ENCODE data around the gene EFL1. TPM values are rescaled to one million over a fixed set of nuclear protein-coding genes. Genes with fewer than 3 reads are reported as not detected.

Gene EFL1
- polyA plus RNA-seq, 1 donor (not counting 4 experiments of a cell fraction or from before 2014, with no cell fraction given): 32.0 TPM

- H3K9me3 ChIP-seq (ENCODE audit: control insufficient read depth, low read depth, low read length): no peaks in the 10 kb centered on the region
- H3K9ac ChIP-seq (ENCODE audit: control insufficient read depth, extremely low read depth, insufficient read depth, low read length): no peak overlapping the region
- H3K4me3 ChIP-seq (ENCODE audit: control insufficient read depth in 2 of 3, extremely low read depth in 1 of 3, insufficient read depth in 2 of 3, low read depth in 1 of 3, low read length in 3 of 3): no peak overlapping the region
- no peaks in the 10 kb centered on the region for H3K79me2 ChIP-seq (ENCODE audit: control insufficient read depth, insufficient read depth, low read length)
- peak overlapping the region; percentile 2 for H3K4me2 ChIP-seq (ENCODE audit: control insufficient read depth, extremely low read depth, insufficient read depth, low read depth, low read length)
- no peak overlapping the region for H3K27ac ChIP-seq (ENCODE audit: control insufficient read depth, insufficient read depth, low read length)
- H3K27me3 ChIP-seq (ENCODE audit: control insufficient read depth, extremely low read depth, insufficient read depth, low read length): no peaks in the 10 kb centered on the region
- TF ChIP-seq CTCF (optimal IDR thresholded peaks at IDR 0.05 in 1 of 3, IDR thresholded peaks at IDR 0.05 in 1 of 3, conservative IDR thresholded peaks at IDR 0.05 in 1 of 3; ENCODE audit: extremely low read depth in 1 of 3, insufficient read depth in 2 of 3, low read length in 3 of 3): no peak
- no peak overlapping the region for H2AFZ ChIP-seq (ENCODE audit: control insufficient read depth, low read length)
- peaks cover 12% of the 10 kb centered on the region for H3K4me1 ChIP-seq (ENCODE audit: control insufficient read depth, extremely low read depth, insufficient read depth, low read length)
- H3K36me3 ChIP-seq (ENCODE audit: control insufficient read depth in 2 of 2, extremely low read depth in 1 of 2, insufficient read depth in 2 of 2, low read length in 2 of 2): no peaks in the 10 kb centered on the region
- no peaks in the 10 kb centered on the region for H4K20me1 ChIP-seq (ENCODE audit: control insufficient read depth, extremely low read depth, insufficient read depth, low read length)
- dilution Hi-C loops (cut with MboI; ENCODE audit: extremely low pct_ligation_motif_present, low sequenced_read_pairs): no loop called here
- FAIRE-seq (no peak), DNase-seq (ENCODE audit: low read depth, low spot score) (no peak)
- no peaks in the 10 kb centered on the region for H3K9me1 ChIP-seq (ENCODE audit: control insufficient read depth, extremely low read depth, insufficient read depth, low read length)
These were observed 90.0 kb downstream of the EFL1 start for GRCh38 chr15:82172506-82172905.

GRCh38 chr15:82168757-82169156, 93.8 kb downstream of the EFL1 start:
- DNase-seq (ENCODE audit: low read depth, low spot score): no peak

More at GRCh38 chr15:82168757-82169156, 93.8 kb downstream of the EFL1 start:
- Histone ChIP-seq H3K27me3 (ENCODE audit: control insufficient read depth, extremely low read depth, insufficient read depth, low read length) (no peaks in the 10 kb centered on the region), H3K4me3 (ENCODE audit: control insufficient read depth in 2 of 3, extremely low read depth in 1 of 3, insufficient read depth in 2 of 3, low read depth in 1 of 3, low read length in 3 of 3) (no peak overlapping the region), H3K4me1 (ENCODE audit: control insufficient read depth, extremely low read depth, insufficient read depth, low read length) (peaks cover 8% of the 10 kb centered on the region), H3K79me2 (ENCODE audit: control insufficient read depth, insufficient read depth, low read length) (no peaks in the 10 kb centered on the region), H3K9ac (ENCODE audit: control insufficient read depth, extremely low read depth, insufficient read depth, low read length) (no peak overlapping the region), H3K9me1 (ENCODE audit: control insufficient read depth, extremely low read depth, insufficient read depth, low read length) (no peaks in the 10 kb centered on the region), H4K20me1 (ENCODE audit: control insufficient read depth, extremely low read depth, insufficient read depth, low read length) (no peaks in the 10 kb centered on the region), H3K4me2 (ENCODE audit: control insufficient read depth, extremely low read depth, insufficient read depth, low read depth, low read length) (no peak overlapping the region), H3K36me3 (ENCODE audit: control insufficient read depth in 2 of 2, extremely low read depth in 1 of 2, insufficient read depth in 2 of 2, low read length in 2 of 2) (peaks cover 0 to 2% of the 10 kb centered on the region in 2 experiments), H3K9me3 (ENCODE audit: control insufficient read depth, low read depth, low read length) (no peaks in the 10 kb centered on the region), H3K27ac (ENCODE audit: control insufficient read depth, insufficient read depth, low read length) (no peak overlapping the region), H2AFZ (ENCODE audit: control insufficient read depth, low read length) (no peak overlapping the region)
- dilution Hi-C loops (cut with MboI; ENCODE audit: extremely low pct_ligation_motif_present, low sequenced_read_pairs): no loop called here
- FAIRE-seq: no peak
- no peak for TF ChIP-seq CTCF (optimal IDR thresholded peaks at IDR 0.05 in 1 of 3, IDR thresholded peaks at IDR 0.05 in 1 of 3, conservative IDR thresholded peaks at IDR 0.05 in 1 of 3; ENCODE audit: extremely low read depth in 1 of 3, insufficient read depth in 2 of 3, low read length in 3 of 3)
- no peak for TF ChIP-seq EZH2 (IDR thresholded peaks at IDR 0.05; ENCODE audit: low read length)
